GM19193 (cell line): ENCODE measurements around the gene ATF3.

ENCODE experiments used
- POLR2A ChIP-seq: IDR thresholded peaks from 4 replicates; pipeline ENCODE4 v1.6.1; 2011; ENCODE audit not compliant: insufficient read depth, insufficient read length; ENCODE audit errors: extremely low read depth

The ATF3 gene

DNA sequence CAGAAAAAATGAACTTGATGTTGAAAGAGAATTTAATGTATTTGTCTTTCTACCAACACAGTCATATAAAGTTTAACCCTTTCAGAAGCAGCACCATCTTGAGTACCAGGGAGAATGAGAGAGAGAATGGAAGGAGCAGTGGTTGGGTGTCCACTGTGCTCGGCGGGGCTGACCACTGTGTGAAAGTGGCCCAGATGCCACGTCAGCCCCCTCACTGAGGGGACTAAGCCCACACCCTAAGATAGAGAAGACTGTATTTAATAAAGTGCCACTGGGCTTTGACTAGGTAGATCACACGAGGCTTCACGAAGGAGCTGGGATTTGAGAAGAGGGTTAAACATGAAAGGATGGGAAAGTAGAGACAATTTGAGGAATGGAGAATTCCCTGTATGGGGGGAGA is 59.9 kb downstream of the ATF3 start:
- TF ChIP-seq POLR2A = no peak

DNA sequence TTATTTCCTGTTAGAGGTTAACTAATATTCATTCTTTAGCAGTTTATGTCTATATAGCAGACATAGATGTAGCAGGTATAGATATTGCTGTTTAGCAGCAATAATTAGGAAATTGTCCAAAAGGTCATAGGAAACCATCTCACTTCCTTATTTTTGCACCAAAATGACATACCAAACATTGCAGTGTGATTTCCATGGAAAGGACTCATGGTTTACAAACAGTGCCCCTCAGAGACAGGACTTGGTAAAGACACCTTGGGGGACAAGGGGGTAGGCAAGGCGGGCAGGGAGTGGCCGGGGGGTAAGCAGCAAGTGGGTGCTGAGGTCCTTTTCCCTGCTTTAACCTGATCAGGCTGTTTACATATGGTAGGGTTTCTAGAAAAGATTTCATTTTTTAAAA is 60.5 kb downstream of the ATF3 start:
- TF ChIP-seq POLR2A = no peak

DNA sequence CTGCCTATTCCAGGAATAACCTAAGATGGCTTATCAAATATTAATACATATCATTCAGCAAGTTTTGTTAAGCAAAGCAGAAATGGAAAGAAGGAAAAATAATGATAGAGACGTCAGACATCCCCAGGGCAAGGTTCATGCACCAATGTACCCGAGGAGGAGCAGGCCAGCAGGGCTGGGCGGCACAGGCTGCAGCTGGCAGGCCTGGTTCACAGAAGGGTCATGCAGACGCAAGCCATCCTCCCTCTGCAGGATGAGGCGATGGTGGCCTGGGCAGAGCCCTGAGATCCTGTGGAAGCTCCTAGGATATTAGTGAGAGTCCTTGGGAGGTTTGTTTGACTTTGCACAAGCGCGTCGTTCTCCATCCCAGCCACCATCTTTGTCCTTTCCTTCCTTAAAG is 61.0 kb downstream of the ATF3 start:
- no peak for TF ChIP-seq POLR2A

DNA sequence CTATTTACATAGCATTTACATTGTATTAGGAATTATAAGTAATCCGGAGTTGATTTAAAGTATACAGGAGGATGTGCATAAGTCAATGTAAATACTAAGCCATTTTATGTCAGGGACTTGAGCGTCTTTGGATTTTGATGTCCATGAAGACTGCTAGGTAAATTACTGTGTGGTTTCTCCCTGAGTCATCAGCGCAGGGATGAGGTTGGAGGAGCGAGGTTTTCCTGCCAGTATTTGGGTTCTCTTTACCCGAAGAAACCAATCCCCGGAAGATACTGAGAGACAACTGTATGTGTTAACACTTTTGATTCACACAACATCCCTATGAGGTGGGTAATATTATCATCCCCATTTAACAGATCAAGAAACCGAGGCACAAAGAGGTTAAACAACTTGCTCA is 61.7 kb downstream of the ATF3 start:
- no peak for TF ChIP-seq POLR2A
